Measurements from ENCODE around the gene DDIT4L. TPM values are rescaled to one million over a fixed set of nuclear protein-coding genes. Genes with fewer than 3 reads are reported as not detected.

DDIT4L gene
- total RNA-seq, 1 experiment from 2014 or later: 7.0 TPM

- Histone ChIP-seq H3K36me3 (ENCODE audit: control insufficient read depth in 1 of 2, insufficient read depth in 2 of 2, low read length in 2 of 2) (no peaks in the 10 kb centered on the region), H3K4me1 (ENCODE audit: control insufficient read depth in 1 of 2, insufficient read depth in 2 of 2, low read length in 2 of 2) (no peaks in the 10 kb centered on the region), H3K9ac (ENCODE audit: low read length) (no peak overlapping the region), H4K20me1 (ENCODE audit: insufficient read depth) (no peaks in the 10 kb centered on the region), H3K27me3 (ENCODE audit: insufficient read depth, low read length) (no peaks in the 10 kb centered on the region), H3K79me2 (ENCODE audit: insufficient read depth, low read length) (no peaks in the 10 kb centered on the region), H3K27ac (ENCODE audit: low read depth, low read length) (no peak overlapping the region), H3K4me3 (replicated peaks in 1 of 2; ENCODE audit: low read depth in 1 of 2, low read length in 2 of 2) (no peak overlapping the region), H2AFZ (ENCODE audit: low read depth, low read length, poor library complexity, severe bottlenecking) (no peak overlapping the region), H3K9me2 (ENCODE audit: insufficient read depth) (no peaks in the 10 kb centered on the region), H3K4me2 (ENCODE audit: low read length) (no peak overlapping the region), H3K9me3 (ENCODE audit: control insufficient read depth in 1 of 2, insufficient read depth in 1 of 2, low read depth in 1 of 2, low read length in 2 of 2) (peaks cover 1 to 6% of the 10 kb centered on the region in 2 experiments; a peak in 2 of 4 replicates)
- ChIA-PET POLR2A (no interaction called here), CTCF (no interaction called here), RAD21 (ENCODE audit: low non-redundant PET in 1 of 2, low total read pairs in 2 of 2, uncharacterized antibody in 2 of 2, unreplicated experiment in 2 of 2) (no interaction called here)
- ATAC-seq: no peak
- DNase-seq (ENCODE audit: low read depth, low spot score): no peak
- no peak for TF ChIP-seq JUND (IDR thresholded peaks at IDR 0.05)
- no peak for TF ChIP-seq EGR1 (IDR thresholded peaks at IDR 0.05; ENCODE audit: low read depth)
- TF ChIP-seq TCF7L2 (IDR thresholded peaks at IDR 0.05; ENCODE audit: borderline replicate concordance, extremely low read depth, insufficient read depth, insufficient read length): no peak
- TF ChIP-seq ATF3 (IDR thresholded peaks at IDR 0.05): no peak
- no peak for TF ChIP-seq CEBPB (IDR thresholded peaks at IDR 0.05; ENCODE audit: low read depth)
- TF ChIP-seq EZH2 (IDR thresholded peaks at IDR 0.05): no peak
- TF ChIP-seq EZH2phosphoT487 (IDR thresholded peaks at IDR 0.05; ENCODE audit: borderline replicate concordance): no peak
- no peak for TF ChIP-seq POLR2AphosphoS5 (IDR thresholded peaks at IDR 0.05; ENCODE audit: low read depth, low read length)
- no peak for TF ChIP-seq POLR2A (IDR thresholded peaks at IDR 0.05; ENCODE audit: borderline replicate concordance, extremely low read depth, insufficient read depth, insufficient read length)
- no peak for TF ChIP-seq ZBTB33 (IDR thresholded peaks at IDR 0.05; ENCODE audit: extremely low read depth, insufficient replicate concordance, low read length)
- TF ChIP-seq SIN3A (IDR thresholded peaks at IDR 0.05; ENCODE audit: low read depth): no peak
- no peak for TF ChIP-seq ZNF274 (IDR thresholded peaks at IDR 0.05; ENCODE audit: low read depth, low read length)
- no peak for TF ChIP-seq CTCF (IDR thresholded peaks at IDR 0.05 in 2 of 3, conservative IDR thresholded peaks at IDR 0.05 in 1 of 3; ENCODE audit: borderline replicate concordance in 1 of 3, insufficient read depth in 1 of 3, low read depth in 2 of 3, low read length in 2 of 3)
- TF ChIP-seq RAD21 (IDR thresholded peaks at IDR 0.05; ENCODE audit: low read depth): no peak
- TF ChIP-seq SP1 (IDR thresholded peaks at IDR 0.05; ENCODE audit: low read depth): no peak
- TF ChIP-seq YY1 (IDR thresholded peaks at IDR 0.05; ENCODE audit: extremely low read depth, insufficient replicate concordance, low read depth, low read length): no peak
- TF ChIP-seq REST (IDR thresholded peaks at IDR 0.05; ENCODE audit: low read depth): no peak
- TF ChIP-seq SRF (IDR thresholded peaks at IDR 0.05; ENCODE audit: low read depth): no peak
- TF ChIP-seq FOSL1 (IDR thresholded peaks at IDR 0.05; ENCODE audit: low read depth): no peak
- intact Hi-C loops (cut with micrococcal nuclease): no loop called here
- no TSS peak for BruUV-seq (replicated peaks)
Measured at GRCh38 chr4:100166297-100167039, 23.8 kb downstream of the DDIT4L start.
